NCI-H460 (cell line): ENCODE results near the gene ATG16L1. TPM values are rescaled to one million over a fixed set of nuclear protein-coding genes. Genes with fewer than 3 reads are reported as not detected.

ENCODE experiments used
- DNase-seq: peaks from one replicate; pipeline ENCODE4 v3.0.0-alpha.2; 2016; ENCODE audit warnings: low read depth; ENCODE audit errors: extremely low read depth
- total RNA-seq: library from RNA; depleted of rRNA; stranded (reverse); fragments of >200 nt; shearing (Covaris generic); gene quantifications from 2 replicates; pipeline ENCODE4 v1.2.3, GENCODE V29; 2014

The ATG16L1 gene
- total RNA-seq, 1 experiment from 2014 or later, result 40.7 TPM

GRCh38 chr2:233226511-233227031, 24.9 kb upstream of the ATG16L1 start:
- no peak for DNase-seq

GRCh38 chr2:233227346-233227978, 24.0 kb upstream of the ATG16L1 start:
- DNase-seq, result no peak

GRCh38 chr2:233228376-233228775, 23.1 kb upstream of the ATG16L1 start:
- no peak for DNase-seq

GRCh38 chr2:233233618-233234230, 17.7 kb upstream of the ATG16L1 start:
- no peak for DNase-seq

- DNase-seq, result no peak
Observed at GRCh38 chr2:233234264-233234663, 17.2 kb upstream of the ATG16L1 start.

GRCh38 chr2:233234996-233235395, 16.5 kb upstream of the ATG16L1 start:
- DNase-seq, result no peak

GRCh38 chr2:233235977-233236376, 15.5 kb upstream of the ATG16L1 start:
- DNase-seq, result no peak

GRCh38 chr2:233236820-233237589, 14.5 kb upstream of the ATG16L1 start:
- DNase-seq, result no peak

- DNase-seq, result no peak
Observed at GRCh38 chr2:233240897-233241296, 10.6 kb upstream of the ATG16L1 start.

GRCh38 chr2:233241803-233242202, 9.7 kb upstream of the ATG16L1 start:
- no peak for DNase-seq

GRCh38 chr2:233242231-233242927, 9.1 kb upstream of the ATG16L1 start:
- DNase-seq, result no peak

- no peak for DNase-seq
Observed at GRCh38 chr2:233243348-233243747, 8.1 kb upstream of the ATG16L1 start.

- no peak for DNase-seq
Observed at GRCh38 chr2:233244818-233245217, 6.7 kb upstream of the ATG16L1 start.

- DNase-seq, result no peak
Observed at GRCh38 chr2:233245406-233245805, 6.1 kb upstream of the ATG16L1 start.

- no peak for DNase-seq
Observed at GRCh38 chr2:233247116-233247515, 4.4 kb upstream of the ATG16L1 start.

GRCh38 chr2:233247744-233248143, 3.7 kb upstream of the ATG16L1 start:
- DNase-seq, result peak; percentile 14

- DNase-seq, result no peak
Observed at GRCh38 chr2:233248999-233249398, 2.5 kb upstream of the ATG16L1 start.

GRCh38 chr2:233250568-233250967, 905 bp upstream of the ATG16L1 start:
- DNase-seq, result no peak

GRCh38 chr2:233250985-233251305, 528 bp upstream of the ATG16L1 start:
- DNase-seq, result no peak

GRCh38 chr2:233252227-233252626, 754 bp downstream of the ATG16L1 start:
- no peak for DNase-seq

GRCh38 chr2:233255151-233255550, 3.7 kb downstream of the ATG16L1 start:
- DNase-seq, result no peak
